ENCODE measurements around the gene PLCE1.

DNA sequence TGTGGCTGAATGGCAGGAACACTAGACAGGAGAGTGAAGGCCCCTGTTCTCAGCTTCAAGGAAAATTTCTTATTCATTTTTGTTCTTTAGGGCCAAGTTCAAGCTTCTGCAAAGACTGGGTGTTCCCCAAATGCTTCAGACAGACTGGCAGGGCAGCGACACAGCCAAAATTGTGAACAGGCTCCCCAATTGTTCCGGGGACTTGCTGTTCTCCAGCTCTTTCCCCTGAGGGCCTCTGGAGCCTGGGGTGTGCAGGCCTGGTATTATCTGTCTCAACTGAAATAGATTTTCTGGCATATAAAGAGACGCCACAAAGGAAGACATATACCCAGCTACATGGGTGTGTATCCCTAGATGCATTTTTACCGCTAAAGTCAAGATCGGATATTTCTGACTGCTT is 30.3 kb upstream of the PLCE1 start:
- TF ChIP-seq, protein P1, sequence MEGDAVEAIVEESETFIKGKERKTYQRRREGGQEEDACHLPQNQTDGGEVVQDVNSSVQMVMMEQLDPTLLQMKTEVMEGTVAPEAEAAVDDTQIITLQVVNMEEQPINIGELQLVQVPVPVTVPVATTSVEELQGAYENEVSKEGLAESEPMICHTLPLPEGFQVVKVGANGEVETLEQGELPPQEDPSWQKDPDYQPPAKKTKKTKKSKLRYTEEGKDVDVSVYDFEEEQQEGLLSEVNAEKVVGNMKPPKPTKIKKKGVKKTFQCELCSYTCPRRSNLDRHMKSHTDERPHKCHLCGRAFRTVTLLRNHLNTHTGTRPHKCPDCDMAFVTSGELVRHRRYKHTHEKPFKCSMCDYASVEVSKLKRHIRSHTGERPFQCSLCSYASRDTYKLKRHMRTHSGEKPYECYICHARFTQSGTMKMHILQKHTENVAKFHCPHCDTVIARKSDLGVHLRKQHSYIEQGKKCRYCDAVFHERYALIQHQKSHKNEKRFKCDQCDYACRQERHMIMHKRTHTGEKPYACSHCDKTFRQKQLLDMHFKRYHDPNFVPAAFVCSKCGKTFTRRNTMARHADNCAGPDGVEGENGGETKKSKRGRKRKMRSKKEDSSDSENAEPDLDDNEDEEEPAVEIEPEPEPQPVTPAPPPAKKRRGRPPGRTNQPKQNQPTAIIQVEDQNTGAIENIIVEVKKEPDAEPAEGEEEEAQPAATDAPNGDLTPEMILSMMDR (conservative IDR thresholded peaks at IDR 0.05; ENCODE audit: low read depth in 2 of 2), result no peak
- no peak for TF ChIP-seq JUNB (IDR thresholded peaks at IDR 0.05; ENCODE audit: unreplicated experiment)
